Activated T-cell treated with anti-CD3 and anti-CD28 coated beads for 48 hours (primary cell): ENCODE data around the gene EFCAB6.

ENCODE experiments used
- DNase-seq: peaks from one replicate; pipeline ENCODE4 v3.0.0-alpha.2; 2020; ENCODE audit warnings: low read depth

Gene EFCAB6

DNA sequence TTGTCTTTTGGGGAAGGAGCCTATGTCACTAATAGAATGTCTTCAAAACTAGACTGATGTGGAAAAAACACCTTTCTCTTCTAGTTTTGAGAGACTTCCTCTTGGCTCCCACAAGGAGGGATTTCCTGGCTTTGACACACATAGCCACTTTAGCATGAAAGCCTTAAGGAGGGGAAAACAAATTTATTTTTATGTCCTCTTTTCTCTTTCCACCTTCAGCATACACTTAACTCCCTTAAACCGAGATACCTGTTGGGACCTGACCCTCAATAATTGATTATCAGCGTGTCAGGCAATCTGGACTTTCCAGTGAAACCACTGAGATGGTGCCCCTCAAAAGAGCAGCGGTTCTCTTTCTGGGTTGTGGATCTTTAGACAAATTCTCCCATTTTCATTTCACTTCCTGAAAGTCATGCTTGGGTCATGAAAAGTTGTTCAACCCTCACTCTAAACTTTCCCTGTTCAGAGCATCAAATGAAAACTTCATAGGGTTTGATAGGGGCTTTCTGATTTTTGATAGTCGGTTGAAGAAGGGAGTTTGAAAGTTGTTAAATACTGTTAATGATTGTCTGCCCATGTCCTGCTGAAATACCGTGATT, 9.1 kb downstream of the EFCAB6 start:
- no peak for DNase-seq

- DNase-seq, result no peak
Measured at GRCh38 chr22:43800970-43801369, 11.1 kb downstream of the EFCAB6 start.

GRCh38 chr22:43798492-43798891, 13.6 kb downstream of the EFCAB6 start:
- no peak for DNase-seq

GRCh38 chr22:43796567-43796966, 15.5 kb downstream of the EFCAB6 start:
- DNase-seq, result no peak

DNA sequence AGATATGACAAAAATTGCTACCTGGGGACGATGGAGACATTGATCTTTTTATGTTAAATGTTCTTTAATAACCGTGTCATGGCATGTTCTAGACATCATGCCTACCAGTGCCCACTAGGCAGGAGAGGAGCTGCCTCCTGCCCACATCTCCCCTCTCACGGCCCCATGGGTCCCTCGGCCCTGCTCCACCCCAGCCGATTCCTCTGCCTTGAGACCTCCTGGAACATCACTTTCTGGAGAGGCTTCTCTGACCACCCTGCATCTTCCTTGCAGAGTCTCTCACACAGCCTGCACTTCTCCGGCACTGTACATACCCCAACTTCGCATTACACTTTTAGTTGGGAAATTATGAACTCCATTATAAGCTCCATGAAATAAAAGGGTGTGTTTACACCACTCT, 16.8 kb downstream of the EFCAB6 start:
- DNase-seq, result no peak

- DNase-seq, result no peak
Measured at GRCh38 chr22:43792905-43793304, 19.2 kb downstream of the EFCAB6 start.

DNA sequence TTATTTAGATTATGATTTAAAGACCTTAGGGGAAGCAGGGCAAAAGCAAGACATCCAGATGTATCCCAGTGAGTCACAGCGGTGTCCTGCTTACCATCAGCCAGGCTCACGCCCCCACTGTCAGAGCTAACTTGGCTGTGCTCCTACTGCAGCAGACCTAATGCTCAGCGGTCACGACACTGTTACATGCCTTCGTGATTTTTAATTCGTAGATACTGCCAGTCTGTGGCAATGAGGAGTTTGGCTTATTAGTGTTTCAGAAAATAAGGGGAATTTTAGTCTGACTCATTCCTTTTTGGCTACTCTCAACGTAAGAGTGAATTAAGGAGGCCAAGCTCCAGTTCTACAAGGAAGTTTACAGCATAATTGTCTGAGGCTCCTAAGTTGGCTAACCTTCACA, 22.7 kb downstream of the EFCAB6 start:
- no peak for DNase-seq

DNA sequence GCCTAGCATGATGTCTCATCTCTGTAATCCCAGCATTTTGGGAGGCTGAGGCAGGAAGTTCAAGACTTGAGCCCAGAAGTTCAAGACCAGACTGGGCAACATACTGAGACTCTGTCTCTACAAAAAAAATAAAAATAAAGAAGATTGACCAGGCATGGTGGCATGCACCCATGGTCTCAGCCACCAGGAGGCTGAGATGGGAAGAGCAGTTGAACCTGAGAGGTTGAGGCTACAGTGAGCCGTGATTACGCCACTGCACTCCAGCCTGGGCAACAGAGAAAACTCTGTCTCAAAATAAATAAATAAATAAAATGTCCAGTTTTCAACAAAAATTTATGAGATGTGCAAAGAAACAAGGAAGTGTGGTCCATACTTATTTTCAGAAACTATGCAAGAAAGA, 28.3 kb downstream of the EFCAB6 start:
- no peak for DNase-seq

DNA sequence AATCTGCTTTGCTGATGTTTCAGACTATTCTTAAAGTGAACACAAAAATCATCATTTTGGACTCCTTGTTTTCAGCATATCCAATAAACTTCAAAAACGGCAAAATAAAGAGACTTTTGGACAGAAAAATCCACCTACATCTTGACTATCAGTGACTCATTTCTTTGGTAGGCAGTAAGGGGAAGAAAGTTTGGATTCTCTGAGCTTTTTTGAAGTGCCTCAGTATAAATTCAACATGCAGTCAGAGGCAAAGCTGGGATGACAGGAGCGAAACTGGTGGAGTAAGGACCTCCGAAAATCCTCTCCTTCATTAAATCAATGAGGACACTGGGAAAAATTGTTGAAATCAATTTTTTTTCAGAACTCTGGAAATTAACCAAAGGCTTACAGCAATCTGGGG, 29.7 kb downstream of the EFCAB6 start:
- no peak for DNase-seq

GRCh38 chr22:43777286-43777685, 34.8 kb downstream of the EFCAB6 start:
- no peak for DNase-seq

GRCh38 chr22:43776081-43776670, 35.9 kb downstream of the EFCAB6 start:
- no peak for DNase-seq

DNA sequence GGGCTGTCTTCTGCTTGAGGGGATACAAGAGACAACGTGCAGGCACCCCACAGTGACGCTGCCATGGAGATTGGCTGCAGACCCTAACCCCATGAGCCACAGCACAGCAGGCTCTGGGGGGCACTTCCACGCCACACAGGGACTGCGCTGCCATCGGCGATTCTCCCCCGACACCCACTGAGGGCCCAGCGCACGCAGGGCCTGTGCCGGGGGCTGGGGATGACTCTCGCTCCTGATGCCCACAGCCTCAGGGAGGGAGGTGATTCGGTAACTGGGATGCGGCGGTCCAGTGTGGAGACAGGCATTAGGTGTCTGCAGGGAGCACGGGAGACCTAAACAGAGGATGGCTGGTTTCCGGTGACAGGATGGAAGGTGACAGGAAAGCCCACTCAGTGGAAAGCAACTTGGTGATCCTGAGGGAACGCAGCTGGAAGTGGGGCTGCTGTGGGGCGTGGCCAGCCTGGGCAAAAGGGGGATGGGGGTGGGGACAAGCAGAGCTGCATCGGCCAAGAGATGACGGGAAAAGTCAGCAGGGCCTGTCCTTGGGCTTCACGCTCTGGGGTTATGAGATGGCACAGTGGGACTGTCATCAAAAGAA, 37.7 kb downstream of the EFCAB6 start:
- DNase-seq, result no peak

GRCh38 chr22:43772831-43773230, 39.3 kb downstream of the EFCAB6 start:
- DNase-seq, result no peak

GRCh38 chr22:43755452-43755851, 56.7 kb downstream of the EFCAB6 start:
- DNase-seq, result no peak

GRCh38 chr22:43755011-43755410, 57.1 kb downstream of the EFCAB6 start:
- DNase-seq, result no peak

- DNase-seq, result no peak
Measured at GRCh38 chr22:43754176-43754575, 57.9 kb downstream of the EFCAB6 start.

DNA sequence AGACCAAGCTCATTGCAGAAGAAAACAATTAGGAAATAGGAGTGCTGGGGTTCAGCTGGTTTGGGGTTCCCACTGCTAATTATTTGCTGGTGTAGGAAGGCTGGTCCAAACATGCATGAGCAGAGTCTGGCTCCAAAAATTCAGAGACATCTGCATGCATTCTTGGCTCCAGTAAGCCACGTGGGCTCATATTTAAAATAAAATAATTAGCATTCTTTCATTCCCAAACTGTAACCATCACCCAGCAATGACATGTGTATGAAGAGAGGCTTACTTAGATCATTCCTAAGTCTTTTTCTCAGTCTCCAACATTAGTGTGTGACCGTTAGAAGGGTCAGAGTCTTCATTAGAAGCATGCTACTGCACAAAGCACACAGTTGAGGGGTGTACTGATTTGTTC, 58.4 kb downstream of the EFCAB6 start:
- DNase-seq, result no peak

GRCh38 chr22:43750751-43751150, 61.4 kb downstream of the EFCAB6 start:
- no peak for DNase-seq

DNA sequence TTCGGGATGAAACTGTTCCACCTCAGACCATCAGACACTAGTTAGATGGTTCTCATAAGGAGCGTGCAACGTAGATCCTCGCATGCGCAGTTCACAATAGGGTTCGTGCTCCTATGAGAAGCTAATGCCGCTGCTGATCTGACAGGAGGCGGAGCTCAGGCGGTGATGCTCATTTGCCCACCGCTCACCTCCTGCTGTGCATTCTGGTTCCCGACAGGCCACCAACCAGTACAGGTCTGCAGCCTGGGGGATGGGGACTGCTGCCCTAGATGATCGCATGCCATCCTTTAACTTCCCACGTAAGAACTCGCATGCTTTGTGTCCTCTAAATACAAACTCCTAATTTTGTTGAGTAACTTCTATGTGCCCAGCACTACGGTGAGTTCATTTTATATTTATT, 62.6 kb downstream of the EFCAB6 start:
- DNase-seq, result no peak

- no peak for DNase-seq
Measured at GRCh38 chr22:43747877-43748276, 64.2 kb downstream of the EFCAB6 start.

GRCh38 chr22:43747058-43747457, 65.0 kb downstream of the EFCAB6 start:
- no peak for DNase-seq

- no peak for DNase-seq
Measured at GRCh38 chr22:43745783-43746356, 66.2 kb downstream of the EFCAB6 start.

DNA sequence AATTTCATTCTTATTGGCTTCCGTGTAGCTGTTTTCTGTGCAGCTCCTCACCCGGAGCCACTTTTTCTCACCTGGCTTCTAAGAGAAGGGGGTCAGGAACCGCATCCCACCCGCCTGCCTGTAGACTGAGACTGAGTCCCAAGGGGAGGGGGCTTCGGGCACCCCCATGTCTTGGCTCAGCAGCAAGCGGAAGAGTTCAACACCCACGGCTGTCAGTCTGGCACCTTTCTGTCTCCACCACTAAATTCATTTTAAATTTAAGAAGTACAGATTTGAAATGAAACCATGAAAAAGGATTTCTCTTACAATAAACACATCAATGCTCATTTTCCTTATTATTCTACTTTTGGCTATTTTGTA, 66.7 kb downstream of the EFCAB6 start:
- no peak for DNase-seq
